ENCODE results near the gene TYW1.

TYW1 gene

DNA sequence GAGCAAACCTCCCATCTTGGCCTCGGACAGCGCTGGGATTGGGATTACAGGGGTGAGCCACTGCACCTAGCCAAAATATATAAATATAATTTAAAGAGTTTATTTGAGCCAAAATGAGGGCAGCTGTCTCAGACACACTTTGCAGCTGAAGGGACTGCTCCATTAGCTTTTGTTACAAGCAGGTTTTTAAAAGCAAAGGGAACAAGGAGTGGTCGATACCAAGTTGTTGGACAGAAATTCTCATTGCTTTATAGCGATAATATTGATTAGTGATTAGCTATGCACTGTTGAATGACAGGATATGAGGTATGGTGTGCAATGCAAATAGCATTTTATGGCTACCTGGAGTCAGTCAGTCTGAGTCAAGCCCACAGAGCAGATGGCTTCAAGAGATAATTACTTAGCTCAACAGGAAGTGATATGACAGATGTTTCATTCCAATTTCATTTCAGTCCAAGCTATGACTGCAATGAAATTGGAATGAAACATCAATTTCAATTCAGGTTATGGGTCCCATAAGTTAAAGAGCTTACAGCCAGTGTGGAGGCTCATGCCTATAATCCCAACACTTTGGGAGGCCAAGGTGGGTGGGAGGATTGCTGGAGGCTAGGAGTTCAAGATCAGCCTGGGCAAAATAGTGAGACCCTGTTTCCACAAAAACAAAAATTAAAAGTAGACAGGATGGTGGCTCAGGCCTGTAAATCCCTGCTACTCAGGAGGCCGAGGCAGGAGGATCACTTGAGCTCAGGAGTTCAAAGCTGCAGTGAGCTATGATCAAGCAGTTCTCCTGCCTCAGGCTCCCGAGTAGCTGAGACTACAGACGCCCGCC lies 23.1 kb downstream of the TYW1 start:
- TF ChIP-seq, protein P1, sequence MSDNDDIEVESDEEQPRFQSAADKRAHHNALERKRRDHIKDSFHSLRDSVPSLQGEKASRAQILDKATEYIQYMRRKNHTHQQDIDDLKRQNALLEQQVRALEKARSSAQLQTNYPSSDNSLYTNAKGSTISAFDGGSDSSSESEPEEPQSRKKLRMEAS (IDR thresholded peaks at IDR 0.05), result no peak
- no peak for TF ChIP-seq YY1 (IDR thresholded peaks at IDR 0.05; ENCODE audit: low read depth)
- TF ChIP-seq ZBTB7A (IDR thresholded peaks at IDR 0.05; ENCODE audit: low read depth), result no peak
- no peak for TF ChIP-seq TCF12 (IDR thresholded peaks at IDR 0.05; ENCODE audit: low read depth)

DNA sequence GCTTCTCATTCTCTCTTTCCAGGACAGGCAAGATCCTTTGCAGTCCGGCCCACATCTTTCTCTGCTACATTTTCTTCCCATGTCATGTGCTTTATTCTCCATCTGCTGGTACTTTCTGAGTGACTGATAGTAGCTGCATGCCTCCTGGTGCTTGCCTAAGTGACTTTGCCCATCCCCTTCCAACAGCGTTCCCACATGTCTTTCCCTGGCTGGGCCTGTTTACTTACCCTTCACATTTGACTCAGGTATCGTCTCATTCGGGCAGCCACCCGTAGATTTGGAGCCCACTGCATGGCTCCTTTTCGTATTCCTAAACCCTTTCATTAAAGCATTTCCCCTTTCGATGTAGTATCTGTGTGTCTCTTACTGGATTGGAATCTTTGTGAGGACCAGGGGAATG lies 24.6 kb downstream of the TYW1 start:
- TF ChIP-seq NFIC (IDR thresholded peaks at IDR 0.05), result no peak
- TF ChIP-seq EP300 (IDR thresholded peaks at IDR 0.05; ENCODE audit: borderline replicate concordance), result no peak
- TF ChIP-seq CEBPB (IDR thresholded peaks at IDR 0.05), result no peak

GRCh38 chr7:67022511-67022910 lies 25.9 kb downstream of the TYW1 start:
- TF ChIP-seq EP300 (IDR thresholded peaks at IDR 0.05; ENCODE audit: borderline replicate concordance) (no peak), CEBPB (IDR thresholded peaks at IDR 0.05) (no peak), RAD21 (IDR thresholded peaks at IDR 0.05; ENCODE audit: low read depth) (no peak), REST (IDR thresholded peaks at IDR 0.05; ENCODE audit: low read depth) (no peak)
- TF ChIP-seq, protein P1 (IDR thresholded peaks at IDR 0.05), result no peak

GRCh38 chr7:67033251-67033650 lies 36.6 kb downstream of the TYW1 start:
- TF ChIP-seq EGR1 (IDR thresholded peaks at IDR 0.05) (no peak), EP300 (IDR thresholded peaks at IDR 0.05; ENCODE audit: borderline replicate concordance) (no peak), TCF12 (IDR thresholded peaks at IDR 0.05; ENCODE audit: low read depth) (no peak), CEBPB (IDR thresholded peaks at IDR 0.05) (no peak), FOXM1 (IDR thresholded peaks at IDR 0.05; ENCODE audit: borderline replicate concordance, low read depth) (no peak), REST (IDR thresholded peaks at IDR 0.05; ENCODE audit: low read depth) (no peak)

DNA sequence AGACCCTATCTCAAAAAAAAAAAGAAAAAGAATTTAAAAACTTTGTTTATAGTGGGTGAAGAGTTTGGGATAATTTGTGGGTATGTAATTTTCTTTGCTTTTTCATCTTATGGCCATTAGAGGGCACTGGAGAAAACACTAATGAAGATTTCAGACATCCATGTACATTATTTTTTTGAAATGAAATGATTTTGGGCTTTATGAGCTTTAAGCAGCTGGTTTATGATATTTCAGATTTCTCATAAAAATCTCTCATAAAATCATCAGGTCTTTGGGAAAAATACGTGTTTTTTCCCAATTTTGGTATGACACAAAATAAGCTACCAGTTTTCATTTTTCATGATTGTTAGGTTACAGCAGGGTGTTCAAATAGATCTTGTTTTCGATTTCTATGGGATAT lies 44.2 kb downstream of the TYW1 start:
- TF ChIP-seq RAD21 (IDR thresholded peaks at IDR 0.05; ENCODE audit: low read depth), result peak; percentile 30

- TF ChIP-seq CEBPB (IDR thresholded peaks at IDR 0.05) (no peak), TCF12 (IDR thresholded peaks at IDR 0.05; ENCODE audit: low read depth) (no peak), TEAD4 (IDR thresholded peaks at IDR 0.05) (no peak), YY1 (IDR thresholded peaks at IDR 0.05; ENCODE audit: low read depth) (no peak), NFIC (IDR thresholded peaks at IDR 0.05) (no peak), EP300 (IDR thresholded peaks at IDR 0.05; ENCODE audit: borderline replicate concordance) (no peak), REST (IDR thresholded peaks at IDR 0.05; ENCODE audit: low read depth) (no peak)
- TF ChIP-seq, protein P1 (IDR thresholded peaks at IDR 0.05), result no peak
These were observed 48.9 kb downstream of the TYW1 start for GRCh38 chr7:67045496-67045995.

DNA sequence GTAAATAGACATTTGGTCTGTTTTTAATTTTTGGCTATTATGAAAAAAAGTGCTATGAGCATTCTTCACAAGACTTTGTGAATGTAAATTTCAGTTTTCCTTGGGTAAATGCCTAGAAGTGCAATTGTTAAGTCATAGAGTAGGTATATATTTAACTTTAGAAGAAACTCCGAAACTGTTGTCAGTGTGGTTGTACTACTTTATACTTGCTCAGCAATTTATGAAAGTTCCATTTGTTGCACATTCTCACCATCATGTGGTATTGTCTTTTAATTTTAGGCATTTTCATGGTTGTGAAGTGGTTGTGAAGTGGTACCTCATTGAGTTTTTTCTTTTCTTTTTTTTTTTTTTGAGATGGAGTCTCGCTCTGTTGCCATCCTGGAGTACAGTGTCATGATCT lies 60.0 kb downstream of the TYW1 start:
- TF ChIP-seq REST (IDR thresholded peaks at IDR 0.05; ENCODE audit: low read depth) (no peak), CREB1 (IDR thresholded peaks at IDR 0.05; ENCODE audit: low read depth) (no peak), USF1 (IDR thresholded peaks at IDR 0.05) (no peak), FOXM1 (IDR thresholded peaks at IDR 0.05; ENCODE audit: borderline replicate concordance, low read depth) (no peak), TAF1 (IDR thresholded peaks at IDR 0.05; ENCODE audit: low read depth) (no peak), ZBTB7A (IDR thresholded peaks at IDR 0.05; ENCODE audit: low read depth) (no peak), CEBPB (IDR thresholded peaks at IDR 0.05) (no peak), RAD21 (IDR thresholded peaks at IDR 0.05; ENCODE audit: low read depth) (no peak), TCF12 (IDR thresholded peaks at IDR 0.05; ENCODE audit: low read depth) (no peak), TEAD4 (IDR thresholded peaks at IDR 0.05) (no peak), EGR1 (IDR thresholded peaks at IDR 0.05) (no peak), NFIC (IDR thresholded peaks at IDR 0.05) (no peak), YY1 (IDR thresholded peaks at IDR 0.05; ENCODE audit: low read depth) (no peak), EP300 (IDR thresholded peaks at IDR 0.05; ENCODE audit: borderline replicate concordance) (no peak)
- TF ChIP-seq, protein P1 (IDR thresholded peaks at IDR 0.05), result no peak
